GM23338 (cell line): ENCODE measurements around the gene BANP.

Experiments used
- CREB1 ChIP-seq: fragments of 250-450 bp; sonication (Bioruptor Pico); IDR thresholded peaks from 2 replicates; pipeline ENCODE4 v1.5.0; 2020; ENCODE audit warnings: low read depth, mild to moderate bottlenecking, moderate library complexity
- ETS1 ChIP-seq: IDR thresholded peaks from 2 replicates; pipeline ENCODE4 v1.6.1; 2016; ENCODE audit warnings: antibody characterized with exemption
- EZH2 ChIP-seq: fragments of 200-600 bp; sonication (generic); IDR thresholded peaks from one replicate; pipeline ENCODE4 v1.8.0; 2017; ENCODE audit warnings: antibody characterized with exemption, mild to moderate bottlenecking, low read depth; ENCODE audit not compliant: unreplicated experiment
- EZH2phosphoT487 ChIP-seq: fragments of 200-600 bp; sonication (generic); IDR thresholded peaks from one replicate; pipeline ENCODE4 v1.8.1; 2018; ENCODE audit warnings: antibody characterized with exemption; ENCODE audit not compliant: unreplicated experiment
- JUNB ChIP-seq: IDR thresholded peaks from one replicate; pipeline ENCODE4 v1.6.1; 2016; ENCODE audit warnings: antibody characterized with exemption; ENCODE audit not compliant: unreplicated experiment
- POLR2AphosphoS5 ChIP-seq: IDR thresholded peaks from 2 replicates; pipeline ENCODE4 v1.6.1; 2016; ENCODE audit warnings: antibody characterized with exemption, low read depth
- REST ChIP-seq: IDR thresholded peaks from one replicate; pipeline ENCODE4 v1.6.1; 2018; ENCODE audit warnings: antibody characterized with exemption; ENCODE audit not compliant: unreplicated experiment
- STAT1 ChIP-seq: IDR thresholded peaks from one replicate; pipeline ENCODE4 v1.6.1; 2016; ENCODE audit warnings: antibody characterized with exemption; ENCODE audit not compliant: unreplicated experiment
- ZNF331 ChIP-seq: fragments of 250-450 bp; sonication (Bioruptor Pico); IDR thresholded peaks from 2 replicates; pipeline ENCODE4 v1.5.0; 2020; ENCODE audit warnings: low read depth, mild to moderate bottlenecking, moderate library complexity
- TF ChIP-seq, protein P1 (sequence below), 2 experiments: fragments of 200-600 bp in 1 of 2; sonication (generic) in 1 of 2; conservative IDR thresholded peaks; 2 replicates each; pipeline versions ENCODE4 v1.5.1 to v1.6.1; 2016 to 2017; ENCODE audit warnings: antibody characterized with exemption in 2 of 2, low read depth in 2 of 2, mild to moderate bottlenecking in 2 of 2, moderate library complexity in 1 of 2
- TF ChIP-seq, protein P2 (sequence below): fragments of 250-450 bp; sonication (Bioruptor Pico); IDR thresholded peaks from 2 replicates; pipeline ENCODE4 v1.5.0; 2020; ENCODE audit warnings: mild to moderate bottlenecking, moderate library complexity

- TF ChIP-seq, protein P1, sequence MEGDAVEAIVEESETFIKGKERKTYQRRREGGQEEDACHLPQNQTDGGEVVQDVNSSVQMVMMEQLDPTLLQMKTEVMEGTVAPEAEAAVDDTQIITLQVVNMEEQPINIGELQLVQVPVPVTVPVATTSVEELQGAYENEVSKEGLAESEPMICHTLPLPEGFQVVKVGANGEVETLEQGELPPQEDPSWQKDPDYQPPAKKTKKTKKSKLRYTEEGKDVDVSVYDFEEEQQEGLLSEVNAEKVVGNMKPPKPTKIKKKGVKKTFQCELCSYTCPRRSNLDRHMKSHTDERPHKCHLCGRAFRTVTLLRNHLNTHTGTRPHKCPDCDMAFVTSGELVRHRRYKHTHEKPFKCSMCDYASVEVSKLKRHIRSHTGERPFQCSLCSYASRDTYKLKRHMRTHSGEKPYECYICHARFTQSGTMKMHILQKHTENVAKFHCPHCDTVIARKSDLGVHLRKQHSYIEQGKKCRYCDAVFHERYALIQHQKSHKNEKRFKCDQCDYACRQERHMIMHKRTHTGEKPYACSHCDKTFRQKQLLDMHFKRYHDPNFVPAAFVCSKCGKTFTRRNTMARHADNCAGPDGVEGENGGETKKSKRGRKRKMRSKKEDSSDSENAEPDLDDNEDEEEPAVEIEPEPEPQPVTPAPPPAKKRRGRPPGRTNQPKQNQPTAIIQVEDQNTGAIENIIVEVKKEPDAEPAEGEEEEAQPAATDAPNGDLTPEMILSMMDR (conservative IDR thresholded peaks at IDR 0.05; ENCODE audit: low read depth in 2 of 2) = no peak
- no peak for TF ChIP-seq EZH2
- TF ChIP-seq POLR2AphosphoS5 = no peak
- TF ChIP-seq REST = no peak
- no peak for TF ChIP-seq ZNF331
- TF ChIP-seq, protein P2, sequence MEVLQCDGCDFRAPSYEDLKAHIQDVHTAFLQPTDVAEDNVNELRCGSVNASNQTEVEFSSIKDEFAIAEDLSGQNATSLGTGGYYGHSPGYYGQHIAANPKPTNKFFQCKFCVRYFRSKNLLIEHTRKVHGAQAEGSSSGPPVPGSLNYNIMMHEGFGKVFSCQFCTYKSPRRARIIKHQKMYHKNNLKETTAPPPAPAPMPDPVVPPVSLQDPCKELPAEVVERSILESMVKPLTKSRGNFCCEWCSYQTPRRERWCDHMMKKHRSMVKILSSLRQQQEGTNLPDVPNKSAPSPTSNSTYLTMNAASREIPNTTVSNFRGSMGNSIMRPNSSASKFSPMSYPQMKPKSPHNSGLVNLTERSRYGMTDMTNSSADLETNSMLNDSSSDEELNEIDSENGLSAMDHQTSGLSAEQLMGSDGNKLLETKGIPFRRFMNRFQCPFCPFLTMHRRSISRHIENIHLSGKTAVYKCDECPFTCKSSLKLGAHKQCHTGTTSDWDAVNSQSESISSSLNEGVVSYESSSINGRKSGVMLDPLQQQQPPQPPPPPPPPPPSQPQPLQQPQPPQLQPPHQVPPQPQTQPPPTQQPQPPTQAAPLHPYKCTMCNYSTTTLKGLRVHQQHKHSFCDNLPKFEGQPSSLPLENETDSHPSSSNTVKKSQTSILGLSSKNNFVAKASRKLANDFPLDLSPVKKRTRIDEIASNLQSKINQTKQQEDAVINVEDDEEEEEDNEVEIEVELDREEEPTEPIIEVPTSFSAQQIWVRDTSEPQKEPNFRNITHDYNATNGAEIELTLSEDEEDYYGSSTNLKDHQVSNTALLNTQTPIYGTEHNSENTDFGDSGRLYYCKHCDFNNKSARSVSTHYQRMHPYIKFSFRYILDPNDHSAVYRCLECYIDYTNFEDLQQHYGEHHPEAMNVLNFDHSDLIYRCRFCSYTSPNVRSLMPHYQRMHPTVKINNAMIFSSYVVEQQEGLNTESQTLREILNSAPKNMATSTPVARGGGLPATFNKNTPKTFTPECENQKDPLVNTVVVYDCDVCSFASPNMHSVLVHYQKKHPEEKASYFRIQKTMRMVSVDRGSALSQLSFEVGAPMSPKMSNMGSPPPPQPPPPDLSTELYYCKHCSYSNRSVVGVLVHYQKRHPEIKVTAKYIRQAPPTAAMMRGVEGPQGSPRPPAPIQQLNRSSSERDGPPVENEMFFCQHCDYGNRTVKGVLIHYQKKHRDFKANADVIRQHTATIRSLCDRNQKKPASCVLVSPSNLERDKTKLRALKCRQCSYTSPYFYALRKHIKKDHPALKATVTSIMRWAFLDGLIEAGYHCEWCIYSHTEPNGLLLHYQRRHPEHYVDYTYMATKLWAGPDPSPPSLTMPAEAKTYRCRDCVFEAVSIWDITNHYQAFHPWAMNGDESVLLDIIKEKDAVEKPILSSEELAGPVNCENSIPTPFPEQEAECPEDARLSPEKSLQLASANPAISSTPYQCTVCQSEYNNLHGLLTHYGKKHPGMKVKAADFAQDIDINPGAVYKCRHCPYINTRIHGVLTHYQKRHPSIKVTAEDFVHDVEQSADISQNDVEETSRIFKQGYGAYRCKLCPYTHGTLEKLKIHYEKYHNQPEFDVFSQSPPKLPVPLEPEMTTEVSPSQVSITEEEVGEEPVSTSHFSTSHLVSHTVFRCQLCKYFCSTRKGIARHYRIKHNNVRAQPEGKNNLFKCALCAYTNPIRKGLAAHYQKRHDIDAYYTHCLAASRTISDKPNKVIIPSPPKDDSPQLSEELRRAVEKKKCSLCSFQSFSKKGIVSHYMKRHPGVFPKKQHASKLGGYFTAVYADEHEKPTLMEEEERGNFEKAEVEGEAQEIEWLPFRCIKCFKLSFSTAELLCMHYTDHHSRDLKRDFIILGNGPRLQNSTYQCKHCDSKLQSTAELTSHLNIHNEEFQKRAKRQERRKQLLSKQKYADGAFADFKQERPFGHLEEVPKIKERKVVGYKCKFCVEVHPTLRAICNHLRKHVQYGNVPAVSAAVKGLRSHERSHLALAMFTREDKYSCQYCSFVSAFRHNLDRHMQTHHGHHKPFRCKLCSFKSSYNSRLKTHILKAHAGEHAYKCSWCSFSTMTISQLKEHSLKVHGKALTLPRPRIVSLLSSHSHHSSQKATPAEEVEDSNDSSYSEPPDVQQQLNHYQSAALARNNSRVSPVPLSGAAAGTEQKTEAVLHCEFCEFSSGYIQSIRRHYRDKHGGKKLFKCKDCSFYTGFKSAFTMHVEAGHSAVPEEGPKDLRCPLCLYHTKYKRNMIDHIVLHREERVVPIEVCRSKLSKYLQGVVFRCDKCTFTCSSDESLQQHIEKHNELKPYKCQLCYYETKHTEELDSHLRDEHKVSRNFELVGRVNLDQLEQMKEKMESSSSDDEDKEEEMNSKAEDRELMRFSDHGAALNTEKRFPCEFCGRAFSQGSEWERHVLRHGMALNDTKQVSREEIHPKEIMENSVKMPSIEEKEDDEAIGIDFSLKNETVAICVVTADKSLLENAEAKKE (CRISPR knock-in tag) = no peak
- TF ChIP-seq CREB1 (CRISPR knock-in tag) = no peak
- TF ChIP-seq STAT1 = no peak
- TF ChIP-seq EZH2phosphoT487 = no peak
- no peak for TF ChIP-seq JUNB
- no peak for TF ChIP-seq ETS1
These were observed 31.4 kb downstream of the BANP start for GRCh38 chr16:87982581-87983041.
